Thoracic aorta (tissue), 2 donors: ENCODE data around the gene ALG9. TPM values are rescaled to one million over a fixed set of nuclear protein-coding genes. Genes with fewer than 3 reads are reported as not detected.
A peak's percentile ranks its signal among the peaks of the same experiment; 100 is the strongest.
"Not testable (repeated sequence)": the region's sequence is repeated elsewhere in the genome, so short reads cannot be mapped to it uniquely, and the experiment has no call there.

Source experiments
- ATAC-seq: fragments of 150-250 bp; one replicate; pipeline ENCODE4 v1.8.0; 2017; ENCODE audit warnings: low read depth; ENCODE audit not compliant: insufficient number of reproducible peaks, low FRiP score
- DNase-seq: peaks from one replicate; pipeline ENCODE4 v3.0.0-alpha.2; 2020; ENCODE audit warnings: low spot score
- H3K27ac ChIP-seq, 2 donors: fragments of 200-600 bp; sonication (generic); 1 replicate in 1 of 2; 2 replicates in 1 of 2; pipeline ENCODE4 v1.5.1; 2016; ENCODE audit warnings: mild to moderate bottlenecking in 2 of 2, moderate library complexity in 2 of 2
- H3K27me3 ChIP-seq: fragments of 200-600 bp; sonication (generic); replicated peaks from 2 replicates; pipeline ENCODE4 v1.6.0; 2016; ENCODE audit warnings: mild to moderate bottlenecking; ENCODE audit not compliant: insufficient read depth
- H3K36me3 ChIP-seq: fragments of 200-600 bp; sonication (generic); one replicate; pipeline ENCODE4 v1.5.1; 2016
- H3K4me1 ChIP-seq, 2 donors: fragments of 200-600 bp; sonication (generic); 1 replicate in 1 of 2; 2 replicates in 1 of 2; pipeline versions ENCODE4 v1.5.1 to v1.6.0; 2016; ENCODE audit warnings: low read depth in 2 of 2, mild to moderate bottlenecking in 1 of 2; ENCODE audit not compliant: control insufficient read depth in 1 of 2
- H3K4me3 ChIP-seq: fragments of 200-600 bp; sonication (generic); 2 replicates; pipeline ENCODE4 v1.5.1; 2016; ENCODE audit warnings: mild to moderate bottlenecking
- H3K9me3 ChIP-seq: fragments of 200-600 bp; sonication (generic); 2 replicates; pipeline ENCODE4 v1.5.1; 2016
- CTCF ChIP-seq: fragments of 200-600 bp; sonication (generic); IDR thresholded peaks from one replicate; pipeline ENCODE4 v1.5.1; 2019; ENCODE audit warnings: antibody characterized with exemption
- total RNA-seq, 2 donors: library from RNA; depleted of rRNA; stranded (reverse); fragments of >200 nt; gene quantifications; one replicate each; pipeline versions ENCODE4 v1.1.0 to v1.2.3, GENCODE V29; 2016

The ALG9 gene
- total RNA-seq, 2 donors from 2014 or later, result 21.2 to 33.4 TPM

DNA sequence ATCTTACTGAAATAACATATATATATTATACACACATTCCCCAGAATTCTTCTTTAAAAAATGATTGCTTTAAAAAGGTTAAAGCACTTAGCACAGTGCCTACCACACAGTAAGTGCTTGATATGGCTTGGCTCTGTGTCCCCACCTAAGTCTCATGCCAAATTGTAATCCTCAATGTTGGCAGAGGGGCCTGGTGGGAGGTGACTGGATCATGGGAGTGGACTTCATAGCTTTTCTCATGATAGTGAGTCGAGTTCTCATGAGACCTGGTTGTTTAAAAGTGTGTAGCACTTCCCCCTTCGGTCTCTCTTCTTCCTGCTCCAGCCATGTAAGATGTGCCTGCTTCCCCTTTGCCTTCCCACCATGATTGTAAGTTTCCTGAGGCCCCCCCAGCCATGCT, 34.0 kb upstream of the ALG9 start:
- DNase-seq (no peak), ATAC-seq (no peak)
- no peak for TF ChIP-seq CTCF
- H3K9me3 ChIP-seq, result no peaks in the 10 kb centered on the region
- H3K4me3 ChIP-seq, result no peak overlapping the region
- no peaks in the 10 kb centered on the region for H3K27me3 ChIP-seq
- no peaks in the 10 kb centered on the region for H3K36me3 ChIP-seq
- peaks cover 0 to 15% of the 10 kb centered on the region in 2 donors for H3K4me1 ChIP-seq
- H3K27ac ChIP-seq, result no peak overlapping the region

- no peaks in the 10 kb centered on the region for H3K9me3 ChIP-seq
- ATAC-seq, result no peak
- no peaks in the 10 kb centered on the region for H3K36me3 ChIP-seq
- no peak overlapping the region for H3K4me3 ChIP-seq
- DNase-seq, result no peak
- H3K27me3 ChIP-seq, result no peaks in the 10 kb centered on the region
- H3K27ac ChIP-seq, result no peak overlapping the region
- no peaks in the 10 kb centered on the region for H3K4me1 ChIP-seq
- no peak for TF ChIP-seq CTCF
Measured at GRCh38 chr11:111886844-111887243, 15.5 kb upstream of the ALG9 start.

DNA sequence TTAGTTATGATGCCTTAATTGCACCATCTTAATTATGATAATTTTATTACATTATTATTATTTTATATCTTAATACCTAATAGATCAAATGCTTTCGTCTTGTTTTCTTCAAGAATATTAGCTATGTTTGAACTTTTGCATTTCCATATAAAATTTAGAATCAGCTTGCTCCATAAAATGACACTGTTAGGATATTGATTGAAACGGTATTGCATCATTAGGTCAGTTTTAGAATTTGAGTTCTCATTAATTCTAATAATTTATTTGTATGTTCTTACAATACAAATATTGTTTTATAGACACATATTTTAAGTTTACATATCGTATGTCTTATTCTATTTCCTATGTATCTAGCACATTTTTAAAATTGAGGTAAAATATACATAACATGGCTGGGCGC, 14.7 kb upstream of the ALG9 start:
- Histone ChIP-seq H3K27ac (no peak overlapping the region), H3K4me1 (no peaks in the 10 kb centered on the region), H3K4me3 (no peak overlapping the region), H3K9me3 (no peaks in the 10 kb centered on the region), H3K27me3 (no peaks in the 10 kb centered on the region), H3K36me3 (no peaks in the 10 kb centered on the region)
- DNase-seq (no peak), ATAC-seq (no peak)
- TF ChIP-seq CTCF, result no peak

GRCh38 chr11:111885053-111885452, 13.7 kb upstream of the ALG9 start:
- not testable (repeated sequence) for ATAC-seq, H3K27ac ChIP-seq, H3K4me1 ChIP-seq, H3K27me3 ChIP-seq, H3K9me3 ChIP-seq, DNase-seq, H3K36me3 ChIP-seq, H3K4me3 ChIP-seq

- Histone ChIP-seq H3K27me3 (no peaks in the 10 kb centered on the region), H3K36me3 (no peaks in the 10 kb centered on the region), H3K4me3 (no peak overlapping the region), H3K4me1 (peaks cover 4 to 19% of the 10 kb centered on the region in 2 donors), H3K9me3 (no peaks in the 10 kb centered on the region), H3K27ac (no peak overlapping the region)
- no peak for ATAC-seq
- DNase-seq, result no peak
- TF ChIP-seq CTCF, result no peak
Measured at GRCh38 chr11:111882202-111882601, 10.8 kb upstream of the ALG9 start.

GRCh38 chr11:111879637-111879960, 8.2 kb upstream of the ALG9 start:
- DNase-seq (no peak), ATAC-seq (no peak)
- Histone ChIP-seq H3K27ac (peak overlapping the region; percentile 94 to 96), H3K36me3 (no peaks in the 10 kb centered on the region), H3K9me3 (no peaks in the 10 kb centered on the region), H3K4me1 (peaks cover 4 to 19% of the 10 kb centered on the region in 2 donors), H3K4me3 (peak overlapping the region; percentile 74), H3K27me3 (no peaks in the 10 kb centered on the region)
- no peak for TF ChIP-seq CTCF
